ENCODE data around the gene PARS2.

The PARS2 gene

GRCh38 chr1:54764133-54764921 is at the start of gene PARS2:
PARS2 (minus strand) TSS chr1:54764523; CDS start chr1:54759161, 5,362 bp downstream.
- DNase-seq: peak; percentile 43 to 99 (median 92)

GRCh38 chr1:54814126-54814498 is 49.8 kb upstream of the PARS2 start:
- DNase-seq: no peak

DNA sequence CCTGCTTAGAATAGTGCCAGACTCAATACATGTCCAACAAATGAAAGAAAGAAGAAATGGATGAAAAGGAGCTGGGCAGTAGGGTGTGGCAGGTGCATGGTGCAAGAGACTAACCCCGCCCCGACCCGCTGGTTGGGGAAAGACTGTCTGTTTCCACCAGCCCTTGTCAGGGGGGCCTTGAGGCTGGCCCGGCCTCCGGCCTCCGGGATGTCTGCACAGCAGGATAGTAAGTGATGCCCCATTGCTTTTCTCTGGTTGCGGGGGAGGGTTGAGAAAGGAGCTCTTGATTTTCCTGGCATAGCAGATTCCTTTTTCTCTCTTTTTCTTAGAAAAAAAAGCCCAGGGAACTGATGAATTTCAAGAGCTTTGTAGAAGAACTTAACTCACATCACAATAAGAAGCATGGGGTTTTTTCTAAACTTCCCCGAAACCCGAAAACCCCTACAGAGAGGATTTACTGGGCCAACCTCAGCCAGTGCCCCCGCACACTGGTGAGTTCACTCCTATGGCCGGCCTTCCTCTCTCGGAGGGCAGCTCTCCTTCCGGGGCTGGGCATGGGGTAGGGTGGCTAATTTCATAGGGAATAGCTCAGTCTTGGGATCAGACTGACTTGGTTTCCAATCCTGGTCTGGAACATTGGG is 49.3 kb upstream of the PARS2 start:
- DNase-seq: no peak

DNA sequence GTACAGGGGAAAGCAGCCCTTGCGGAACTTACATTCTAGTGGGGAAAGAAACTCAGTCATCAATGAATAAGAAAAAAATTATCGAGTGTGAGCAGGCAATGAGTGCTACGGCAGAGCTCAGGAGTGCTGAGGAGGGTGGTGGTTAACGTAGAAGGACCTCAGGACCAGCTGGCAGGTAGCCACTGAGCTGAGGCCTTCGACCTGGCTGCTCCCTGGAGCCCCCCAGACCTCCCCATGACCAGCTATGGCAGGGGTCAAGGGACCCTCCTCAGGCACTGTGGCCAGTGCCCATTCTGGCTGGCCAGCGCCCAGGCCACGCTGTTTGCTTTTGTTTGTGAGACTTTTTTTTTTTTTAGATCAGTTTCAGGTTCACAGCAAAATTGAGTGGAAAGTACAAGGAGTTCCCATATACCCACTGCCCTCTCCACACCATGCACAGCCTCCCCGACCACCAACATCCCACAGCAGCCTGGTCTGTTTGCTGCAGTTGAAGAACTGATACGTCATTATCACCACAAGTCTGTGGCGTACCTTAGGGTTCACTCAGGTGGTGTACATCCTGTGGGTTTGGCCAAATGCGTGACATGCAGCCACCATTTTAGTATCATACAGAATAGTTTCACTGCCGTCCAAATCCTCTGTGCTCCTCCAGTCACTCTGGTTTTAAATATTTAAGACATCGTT is 48.6 kb upstream of the PARS2 start:
- DNase-seq: no peak

DNA sequence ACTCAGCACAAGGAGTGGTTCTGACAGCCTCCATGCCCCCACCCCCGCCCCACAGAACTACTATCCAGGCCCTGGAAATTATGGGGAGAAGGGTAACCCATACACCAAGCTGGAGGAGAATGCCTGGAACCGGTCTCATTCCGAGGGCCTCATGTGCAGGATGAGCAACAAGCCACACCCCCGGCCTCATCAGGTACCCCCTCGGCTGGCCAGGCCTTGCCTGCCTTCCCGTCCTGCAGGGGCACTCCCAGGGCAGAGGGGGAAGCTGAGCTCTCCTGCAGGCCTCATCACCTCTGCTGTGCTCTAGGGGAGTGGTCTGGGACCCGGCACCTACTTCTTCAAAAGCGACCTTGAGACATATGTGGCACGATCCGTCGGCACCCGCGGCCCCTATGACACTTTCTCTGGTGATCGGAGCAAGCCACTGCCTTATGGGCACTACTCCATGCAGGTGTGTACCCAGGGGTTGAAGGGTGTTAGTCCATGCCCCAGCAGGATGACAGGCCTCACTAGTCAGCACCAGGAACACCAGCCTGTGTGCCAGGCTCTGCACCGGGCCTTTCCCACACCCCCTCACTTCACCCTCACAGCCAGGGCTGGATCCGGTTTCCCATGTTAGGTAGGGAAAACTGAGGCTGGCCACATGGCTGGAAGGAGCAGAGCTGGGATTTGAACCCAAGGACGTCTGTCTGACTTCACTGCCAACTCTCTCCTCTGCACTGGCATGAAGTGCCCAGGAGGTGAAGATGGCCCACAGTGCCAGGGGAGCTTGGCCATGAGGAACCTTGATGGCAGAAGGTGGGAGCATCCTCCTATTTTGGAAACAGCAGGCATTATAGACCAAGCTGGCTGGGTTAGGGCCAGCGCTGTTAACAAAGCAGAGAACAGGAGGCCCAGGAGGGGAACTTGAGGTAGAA is 47.7 kb upstream of the PARS2 start:
- no peak for DNase-seq

DNA sequence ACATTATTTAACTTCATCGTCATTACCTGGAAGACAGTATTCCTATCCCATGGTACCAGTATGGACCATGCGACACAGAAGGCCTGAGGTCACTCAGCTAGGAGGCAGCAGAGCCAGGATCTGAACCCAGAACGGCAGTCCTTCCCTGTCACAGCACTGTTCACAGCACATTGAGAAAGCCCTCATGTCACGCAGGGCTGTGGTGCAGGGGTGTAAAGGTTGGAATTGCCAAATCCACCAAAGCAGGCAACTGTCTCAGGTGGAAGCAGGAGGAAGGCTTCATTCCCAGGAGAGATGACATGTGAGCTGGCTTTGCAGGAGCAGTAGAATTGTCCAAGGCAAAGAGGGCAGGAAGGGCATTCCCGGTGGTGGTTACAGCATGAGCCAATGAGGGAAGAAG is 46.7 kb upstream of the PARS2 start:
- no peak for DNase-seq

DNA sequence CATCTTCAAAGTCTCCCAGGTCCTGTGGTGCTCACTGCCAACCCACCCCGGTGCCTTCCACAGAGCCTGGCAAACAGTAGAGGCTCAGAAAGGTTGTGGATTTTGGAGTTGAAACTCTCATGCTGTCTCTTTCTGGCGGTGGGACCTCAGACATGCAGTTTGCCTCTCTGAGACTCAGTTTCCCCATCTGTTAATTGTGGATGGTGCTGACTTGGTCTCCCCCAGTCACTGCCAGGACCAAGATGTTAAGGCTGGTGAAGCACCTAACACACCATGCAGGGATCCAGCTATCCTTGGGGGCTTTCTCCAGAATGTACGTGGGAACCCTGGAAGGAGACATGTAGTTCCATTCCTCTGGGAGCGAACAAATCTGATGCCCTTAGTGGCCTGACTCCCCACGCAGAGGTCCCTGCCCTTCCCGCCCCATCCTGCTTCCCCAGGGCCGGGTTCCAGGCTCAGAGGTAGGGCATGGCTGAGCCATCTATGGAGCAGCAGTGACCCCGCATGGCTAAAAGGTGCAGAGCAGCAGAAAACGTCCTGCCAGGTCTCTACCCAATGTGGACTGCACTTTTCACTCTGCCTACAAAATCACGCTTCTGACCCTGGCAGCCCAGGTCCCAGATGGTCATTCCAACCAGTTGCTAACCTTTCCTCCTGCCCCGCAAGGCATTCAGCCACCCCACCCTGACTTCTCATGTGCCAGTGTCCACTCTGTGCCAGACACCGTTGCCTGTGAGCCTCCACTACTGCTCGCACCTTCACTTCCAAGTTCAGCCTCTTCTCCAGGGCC is 46.0 kb upstream of the PARS2 start:
- peak in 42 of 51 donors; percentile 5 to 77 (median 33) for DNase-seq

DNA sequence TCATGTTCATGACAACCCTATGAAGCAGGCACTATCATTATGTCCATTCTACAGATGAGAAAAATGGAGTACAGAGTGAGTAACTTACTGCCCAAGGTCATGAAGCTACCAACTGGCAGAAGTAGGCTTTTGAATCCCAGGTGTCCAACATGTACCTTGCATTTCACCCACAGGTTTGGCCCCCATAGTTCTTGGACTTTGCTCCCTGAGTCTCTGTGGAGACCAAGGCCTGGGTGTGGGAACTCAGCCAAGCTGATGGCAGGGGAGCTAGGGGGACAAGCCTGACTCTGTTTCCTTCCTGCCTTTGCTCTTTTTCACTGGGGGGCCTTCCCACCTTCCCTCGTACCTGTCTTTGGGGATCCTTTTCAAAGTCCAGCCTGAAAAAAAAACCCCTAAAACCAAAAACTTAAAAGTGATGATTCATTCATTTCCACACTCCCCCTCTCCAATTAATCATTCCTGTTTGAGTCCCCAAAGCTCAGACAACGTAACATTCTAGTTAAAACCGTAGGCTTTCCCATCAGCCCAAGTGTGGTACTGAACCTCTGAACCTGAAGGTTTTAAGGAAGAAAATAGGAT is 45.3 kb upstream of the PARS2 start:
- no peak for DNase-seq

GRCh38 chr1:54808443-54809207 is 44.3 kb upstream of the PARS2 start:
- DNase-seq: no peak

GRCh38 chr1:54807756-54808155 is 43.4 kb upstream of the PARS2 start:
- no peak for DNase-seq

- DNase-seq: no peak
Observed at GRCh38 chr1:54806931-54807611, 42.7 kb upstream of the PARS2 start.

GRCh38 chr1:54805981-54806381 is 41.7 kb upstream of the PARS2 start:
- peak in 3 of 51 donors; percentile 9 to 39 (median 18) for DNase-seq

DNA sequence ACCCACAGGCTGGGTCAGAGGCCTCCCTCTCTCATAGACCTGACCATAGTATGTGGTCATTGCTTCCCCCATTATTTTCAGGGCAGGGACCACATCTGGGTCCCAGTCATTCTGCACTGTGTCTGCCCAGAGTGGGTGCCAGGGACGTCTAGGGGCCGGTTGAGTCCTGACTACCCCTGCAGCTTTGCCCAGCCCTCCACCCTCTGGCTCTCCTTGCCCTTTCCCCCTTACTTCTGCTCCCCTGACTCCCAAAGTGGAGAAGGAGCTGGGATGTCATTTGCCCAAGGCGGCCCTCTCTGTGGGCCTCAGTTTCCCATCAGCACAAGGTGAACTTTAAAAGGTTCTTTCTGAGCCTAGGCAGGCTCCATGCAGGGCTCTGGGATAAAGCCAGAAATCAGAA is 41.1 kb upstream of the PARS2 start:
- DNase-seq: no peak

DNA sequence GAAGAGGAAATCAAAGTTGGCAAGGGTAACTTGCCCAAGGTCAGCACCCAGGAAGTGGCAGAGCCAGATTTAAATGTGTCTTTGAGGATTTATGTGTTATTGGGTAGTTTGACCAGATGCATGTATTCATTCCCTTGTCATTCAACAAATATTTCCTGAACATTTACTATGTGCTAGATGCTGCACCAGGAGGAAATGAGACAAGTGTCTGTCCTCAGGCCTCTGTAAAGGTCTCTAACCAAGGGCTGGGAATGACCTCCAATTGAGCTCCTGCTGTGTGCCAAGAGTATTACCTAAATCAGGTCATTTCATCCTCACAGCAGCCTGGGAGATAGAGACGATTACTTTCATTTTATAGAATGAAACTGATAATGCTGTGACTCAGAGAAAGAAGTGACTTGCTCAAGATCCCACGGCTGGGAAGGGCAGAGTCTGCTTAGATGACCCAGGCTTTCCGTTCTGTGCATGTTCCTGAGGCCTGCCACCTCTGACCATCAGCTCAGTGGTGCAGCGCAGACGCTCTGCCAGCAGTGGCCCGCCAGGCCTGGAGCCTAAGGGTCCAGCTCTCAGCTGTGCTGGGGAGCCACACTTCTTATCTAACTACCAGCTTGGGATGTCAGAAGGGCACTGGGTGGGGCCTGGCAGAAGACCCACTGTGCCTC is 40.3 kb upstream of the PARS2 start:
- DNase-seq: no peak

- no peak for DNase-seq
Observed at GRCh38 chr1:54803761-54804470, 39.6 kb upstream of the PARS2 start.

- peak in 2 of 51 donors; percentile 15 to 22 for DNase-seq
Observed at GRCh38 chr1:54800899-54801759, 36.8 kb upstream of the PARS2 start, which contains the start of gene TTC22. TTC22 (minus strand) TSS chr1:54801323; CDS start chr1:54801163, 160 bp downstream.
